ENCODE data around the gene SH3GL1.

The SH3GL1 gene

DNA sequence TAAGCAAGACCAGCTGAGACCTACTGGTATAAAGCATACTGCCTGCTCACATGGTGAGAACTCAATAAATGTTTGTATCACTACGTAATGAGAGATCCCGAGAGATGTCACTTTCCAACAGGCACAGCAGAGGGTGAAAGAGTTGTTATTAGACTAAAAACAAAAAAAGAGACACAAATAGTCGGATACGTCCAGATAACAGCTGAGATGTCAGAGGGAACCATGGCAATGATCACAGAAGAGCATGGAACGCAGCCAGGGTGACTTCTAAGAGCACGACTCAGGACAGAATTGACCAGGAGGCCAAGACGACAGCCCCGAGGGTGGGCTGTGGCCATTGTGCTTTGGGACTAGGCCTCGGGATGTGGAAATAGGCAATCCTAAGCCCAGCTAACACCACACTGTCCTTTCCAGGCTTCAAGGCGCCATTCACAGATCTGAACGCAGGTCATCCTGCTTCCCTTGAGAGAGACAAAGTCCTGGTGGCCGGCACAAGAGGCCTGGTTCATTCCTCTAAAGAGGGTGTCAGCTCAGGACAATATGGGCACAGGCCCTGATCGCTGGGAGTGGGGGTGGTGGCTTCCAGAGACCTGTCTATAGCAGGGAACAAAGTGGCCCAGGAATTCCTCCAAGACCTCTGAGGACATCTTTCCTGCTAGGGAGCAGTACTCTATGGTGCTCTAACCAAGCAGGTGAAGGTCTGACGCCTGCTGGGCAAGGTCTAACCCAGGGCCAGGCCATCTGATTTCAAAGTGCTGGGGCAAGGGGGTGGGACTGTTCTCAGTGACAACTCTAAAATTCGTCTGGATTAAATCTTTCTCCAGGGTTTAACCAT, 3.2 kb downstream of the SH3GL1 start:
- DNase-seq, result no peak

DNA sequence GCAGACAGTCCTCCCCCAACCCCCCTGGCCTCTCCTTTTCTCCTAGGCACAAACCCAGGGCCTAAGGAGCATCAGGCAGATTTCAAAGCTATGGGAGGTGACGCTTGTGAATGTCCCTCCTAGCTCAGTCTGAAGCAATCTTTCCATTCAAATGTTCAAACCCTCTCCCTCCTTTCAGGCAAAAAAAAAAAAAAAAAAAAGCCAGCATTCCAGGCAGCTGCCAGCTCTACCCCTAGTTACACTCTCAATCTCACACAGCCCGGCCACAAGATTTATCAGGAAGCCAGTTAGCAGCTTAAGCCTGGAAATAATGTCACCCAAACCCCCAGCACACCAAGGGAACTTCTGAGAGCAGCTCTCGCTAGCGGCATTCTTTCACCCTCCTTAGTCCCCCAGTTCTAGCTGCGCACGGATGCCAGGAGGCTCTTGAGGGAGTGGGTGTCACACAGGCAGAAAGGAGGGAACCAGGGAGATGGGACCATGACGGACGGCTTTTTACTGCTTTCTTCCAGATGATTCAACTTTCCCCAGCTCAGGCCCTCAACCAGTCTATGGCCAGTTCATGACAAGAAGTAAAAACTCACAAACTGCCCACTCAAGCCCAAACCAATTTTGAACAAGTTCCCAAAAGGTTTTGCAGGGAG, 6.3 kb downstream of the SH3GL1 start:
- no peak for DNase-seq

DNA sequence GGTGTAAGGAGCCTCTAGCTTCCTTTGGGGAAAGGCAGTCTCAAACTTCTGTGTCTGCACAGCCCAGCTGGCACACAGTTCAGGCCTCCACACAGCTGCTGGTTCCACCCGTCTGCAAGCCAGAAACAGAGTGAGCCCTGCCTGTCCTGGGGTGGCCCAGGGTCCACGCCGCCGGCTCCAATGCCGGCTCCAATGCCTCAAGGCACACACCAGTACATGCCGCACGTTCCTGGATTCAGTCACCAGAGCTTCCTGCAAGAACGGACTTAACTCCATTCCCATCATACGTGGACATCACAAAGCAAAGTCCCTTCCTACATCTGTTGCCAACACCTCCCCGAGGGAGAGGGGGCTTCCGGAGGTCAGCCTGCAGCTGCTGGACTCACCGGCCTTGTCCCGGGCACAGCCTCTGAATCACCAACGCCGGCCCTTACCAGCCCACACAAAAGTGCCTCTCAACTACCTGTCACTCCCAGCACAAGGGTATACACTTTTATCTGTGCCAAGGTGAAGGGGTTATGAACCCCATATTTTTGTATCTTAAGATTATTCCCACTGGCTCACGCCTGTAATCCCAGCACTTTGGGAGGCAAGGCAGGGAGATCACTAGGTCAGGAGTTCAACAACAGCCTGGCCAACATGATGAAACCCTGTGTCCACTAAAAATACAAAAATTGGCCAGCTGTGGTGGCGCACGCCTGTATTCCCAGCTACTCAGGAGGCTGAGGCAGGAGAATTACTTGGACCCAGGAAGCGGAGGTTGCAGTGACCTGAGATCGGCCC, 8.5 kb downstream of the SH3GL1 start:
- DNase-seq, result no peak

DNA sequence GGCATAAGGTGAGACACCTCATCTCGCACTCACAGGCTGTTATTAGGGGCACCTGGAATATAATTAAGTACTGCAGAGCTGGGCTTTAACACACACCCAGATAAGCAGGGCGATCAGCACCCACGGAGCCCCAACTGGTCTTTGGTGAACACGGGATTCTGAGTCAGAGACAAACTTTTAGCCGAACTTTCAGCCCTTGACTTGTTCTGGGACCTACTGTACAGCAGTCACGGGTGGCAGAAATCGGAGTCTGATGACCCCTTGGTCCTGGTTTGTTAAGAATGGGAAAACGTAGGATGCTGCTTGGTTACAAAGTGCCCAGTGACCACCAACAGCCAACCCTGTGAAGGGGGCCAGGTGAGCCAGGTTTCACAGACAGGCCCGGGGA, 9.0 kb downstream of the SH3GL1 start:
- no peak for DNase-seq

DNA sequence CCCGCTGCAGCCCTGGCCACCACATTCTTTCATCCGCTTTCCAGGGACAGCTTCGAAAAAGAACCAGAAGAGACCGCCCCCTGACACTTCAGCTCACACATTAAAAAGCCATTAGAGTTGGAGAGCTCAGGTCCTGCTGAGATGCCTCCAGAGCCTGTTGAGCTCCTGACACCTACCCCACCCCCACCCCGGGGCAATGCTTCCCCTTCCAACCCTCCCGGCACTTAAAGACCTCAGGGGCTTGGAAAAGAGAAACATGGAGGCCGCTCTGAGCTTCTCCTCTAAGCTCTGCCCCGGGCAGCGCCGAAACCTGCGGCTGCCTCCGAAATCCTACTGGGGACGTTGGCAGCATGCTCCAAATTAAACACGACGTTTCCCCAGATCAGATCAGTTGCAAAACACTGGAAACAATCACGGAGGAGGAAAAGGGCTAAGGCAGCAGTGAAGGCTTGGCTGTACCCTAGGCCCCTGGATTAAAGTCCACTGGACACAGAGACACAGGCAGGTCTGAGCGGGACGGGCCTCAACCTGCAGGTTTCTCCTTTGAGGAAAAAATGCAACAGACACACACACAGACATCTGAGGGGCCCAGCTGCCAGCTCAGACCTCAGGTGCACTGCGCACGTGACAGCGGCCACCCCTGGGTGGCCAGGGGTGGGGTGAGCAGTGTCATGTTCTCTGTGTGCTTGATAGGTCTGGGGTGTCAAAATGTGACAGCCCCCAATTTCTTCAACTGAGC, 9.6 kb downstream of the SH3GL1 start:
- no peak for DNase-seq

DNA sequence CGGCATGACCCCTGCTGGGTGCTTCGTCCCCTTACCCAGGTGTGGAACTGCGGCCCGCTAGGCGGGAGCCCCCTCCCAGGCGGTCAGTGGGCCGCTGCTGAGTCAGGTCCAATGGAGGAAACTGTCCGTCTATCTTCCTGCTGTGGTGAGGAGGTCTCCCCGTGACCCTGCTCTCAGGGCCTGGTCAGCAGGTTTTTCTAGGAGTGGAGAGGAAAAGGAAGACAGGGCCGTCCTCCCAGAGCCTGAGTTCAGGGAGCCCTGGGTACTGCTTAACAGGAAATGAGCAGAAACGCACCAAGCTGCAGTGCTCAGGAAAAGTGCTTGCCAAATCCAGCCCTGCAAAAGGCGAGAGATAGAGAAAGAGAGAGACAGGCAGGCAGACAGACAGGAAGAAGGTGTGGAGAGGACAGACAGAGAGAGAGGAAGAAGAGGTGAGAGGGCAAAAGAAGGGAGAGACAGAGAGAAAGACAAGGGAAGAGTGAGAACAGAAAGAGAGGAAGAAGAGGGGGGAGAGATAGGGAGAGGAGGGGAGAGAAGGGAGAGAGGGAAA, 10.3 kb downstream of the SH3GL1 start:
- no peak for DNase-seq

DNA sequence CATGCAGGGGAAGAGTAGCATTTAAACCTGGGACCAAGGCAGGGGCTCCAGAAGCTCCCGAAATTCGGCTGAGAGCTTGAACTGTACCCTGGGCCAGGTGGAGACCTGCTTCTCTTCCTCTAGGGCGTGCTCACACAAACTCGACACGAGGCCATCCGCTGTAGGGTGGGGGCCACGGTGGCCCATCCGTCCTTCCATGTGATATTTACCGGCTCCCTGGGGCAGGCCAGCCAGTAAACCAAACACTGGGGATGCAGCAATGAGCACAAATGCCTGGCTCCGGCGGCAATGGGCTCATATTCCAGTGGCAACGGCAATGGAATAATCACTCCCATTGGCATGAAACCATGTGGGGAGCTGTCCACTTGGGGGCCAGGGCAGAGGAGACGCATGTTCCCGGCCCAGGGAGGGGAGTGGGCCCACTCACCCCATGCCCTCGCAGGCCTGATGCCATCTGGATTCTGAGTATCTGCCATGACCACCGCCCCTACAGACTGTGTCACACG, 10.8 kb downstream of the SH3GL1 start:
- DNase-seq, result no peak

DNA sequence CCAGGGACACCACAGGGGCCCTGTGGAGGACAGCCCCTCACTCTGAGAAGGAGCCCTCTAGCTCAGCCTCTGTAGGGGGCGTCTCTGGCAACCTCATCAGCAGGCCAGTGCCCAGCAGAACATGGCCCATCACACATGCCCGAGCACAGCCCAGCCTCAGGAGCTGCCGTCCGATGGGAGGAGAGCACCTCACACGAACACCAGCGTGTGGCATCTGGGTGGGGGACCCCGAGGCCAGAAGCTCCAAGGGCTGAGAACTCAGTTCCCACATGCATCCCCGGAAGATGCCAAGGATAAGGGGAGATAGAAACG, 11.3 kb downstream of the SH3GL1 start:
- DNase-seq, result no peak

DNA sequence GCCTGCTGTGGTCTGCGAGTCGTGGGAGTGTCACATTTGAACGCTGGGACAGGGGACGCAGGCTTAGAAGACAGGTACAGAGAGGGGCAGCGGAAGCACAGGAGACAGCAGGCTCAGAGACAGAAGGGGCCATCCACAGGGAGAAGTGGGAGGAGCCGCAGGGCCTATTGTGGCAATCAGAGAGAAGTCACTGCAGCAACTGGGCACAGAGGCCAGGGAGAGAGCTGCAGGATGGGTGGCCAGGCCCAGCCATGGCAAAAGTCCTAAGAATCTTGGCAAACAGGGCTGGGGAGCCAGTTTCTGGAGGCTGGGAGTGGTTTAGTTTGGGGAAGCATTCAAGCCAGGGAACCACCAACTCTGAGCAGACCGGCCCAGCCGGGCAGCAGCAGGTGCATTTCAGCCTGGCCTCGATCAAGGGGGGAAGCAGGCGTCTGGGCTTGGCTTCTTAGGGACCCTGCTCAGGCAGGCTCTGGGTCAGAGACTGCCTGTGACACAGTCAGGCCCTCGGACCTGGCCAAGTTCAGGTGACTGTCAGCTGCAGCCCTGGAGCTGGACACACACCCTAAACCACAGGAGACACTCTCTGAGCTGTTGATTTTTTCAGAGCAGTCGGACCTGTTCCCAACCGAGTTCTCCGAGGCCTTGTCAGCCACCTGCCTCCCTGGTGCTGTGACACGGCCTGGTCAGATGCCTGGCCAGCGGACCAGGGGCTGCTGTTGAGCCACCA, 11.8 kb downstream of the SH3GL1 start:
- no peak for DNase-seq

DNA sequence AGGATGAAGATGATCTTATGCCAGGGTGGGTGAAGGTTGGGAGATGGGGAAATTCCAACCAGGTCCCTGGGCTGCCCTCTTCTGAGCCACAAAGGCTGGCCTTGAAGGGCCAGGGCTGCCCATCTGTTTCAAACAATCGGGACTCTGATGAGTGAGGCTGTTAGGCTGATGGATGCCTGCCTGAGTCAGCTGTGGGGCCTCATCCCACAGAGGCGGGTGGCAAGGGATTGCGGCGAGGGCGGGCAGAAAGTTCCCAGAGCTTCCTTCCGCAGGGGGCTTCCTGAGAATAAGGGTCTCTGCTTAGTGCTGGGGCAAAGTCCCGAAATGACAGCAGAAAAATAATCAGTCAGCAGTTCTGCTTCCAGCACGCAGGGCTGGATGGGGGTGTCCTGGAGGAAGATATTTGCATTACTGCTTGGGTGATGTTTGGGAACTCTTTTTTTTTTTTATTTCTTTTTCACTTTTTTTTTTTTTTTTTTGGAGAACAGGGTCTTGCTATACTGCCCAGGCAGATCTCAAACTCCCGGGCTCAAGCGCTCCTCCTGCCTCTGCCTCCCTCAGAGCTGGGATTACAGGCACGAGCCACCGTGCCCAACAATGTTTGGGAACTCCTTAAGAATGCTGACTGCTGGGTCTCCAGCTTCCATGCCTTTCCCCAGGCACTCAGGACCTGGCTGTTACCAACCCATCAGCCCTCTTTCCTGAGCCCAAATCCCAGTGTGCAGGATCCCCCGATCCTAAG, 14.1 kb downstream of the SH3GL1 start:
- no peak for DNase-seq

DNA sequence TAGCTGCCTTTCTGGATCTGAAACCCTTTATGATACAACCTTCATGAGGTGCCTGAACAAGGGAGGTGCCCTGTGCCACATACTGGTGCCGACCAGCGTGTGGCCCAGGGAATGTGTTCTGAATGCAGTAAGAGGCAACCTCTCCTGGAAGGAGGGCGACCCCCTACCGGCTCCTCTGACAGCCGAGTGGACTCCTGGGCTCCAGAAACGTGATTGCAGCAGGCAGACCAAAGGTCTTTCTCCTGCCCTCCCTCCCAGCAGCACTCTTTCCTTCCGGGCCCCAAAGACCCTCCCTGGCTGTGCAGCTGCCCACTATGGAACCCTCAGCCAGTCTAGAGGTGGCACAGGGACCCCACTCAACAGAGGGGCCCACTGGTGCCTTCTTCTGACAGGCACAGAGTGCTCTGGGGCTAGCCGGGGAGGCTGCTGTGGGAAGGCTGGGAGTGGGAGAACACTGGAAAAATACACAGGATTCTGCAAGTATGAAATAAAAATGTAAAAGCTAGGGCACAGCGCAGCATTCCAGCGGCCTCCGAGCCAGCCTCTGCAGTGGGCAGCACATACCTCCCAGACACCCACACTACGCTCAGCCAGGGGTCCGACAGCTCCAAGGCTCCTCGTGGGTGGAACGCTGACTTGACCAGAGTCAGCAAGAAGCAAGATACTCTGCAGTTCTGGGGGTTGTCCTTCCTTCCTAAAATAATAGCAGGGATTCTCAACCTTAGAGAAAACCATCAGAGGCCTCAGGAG, 14.9 kb downstream of the SH3GL1 start:
- no peak for DNase-seq

DNA sequence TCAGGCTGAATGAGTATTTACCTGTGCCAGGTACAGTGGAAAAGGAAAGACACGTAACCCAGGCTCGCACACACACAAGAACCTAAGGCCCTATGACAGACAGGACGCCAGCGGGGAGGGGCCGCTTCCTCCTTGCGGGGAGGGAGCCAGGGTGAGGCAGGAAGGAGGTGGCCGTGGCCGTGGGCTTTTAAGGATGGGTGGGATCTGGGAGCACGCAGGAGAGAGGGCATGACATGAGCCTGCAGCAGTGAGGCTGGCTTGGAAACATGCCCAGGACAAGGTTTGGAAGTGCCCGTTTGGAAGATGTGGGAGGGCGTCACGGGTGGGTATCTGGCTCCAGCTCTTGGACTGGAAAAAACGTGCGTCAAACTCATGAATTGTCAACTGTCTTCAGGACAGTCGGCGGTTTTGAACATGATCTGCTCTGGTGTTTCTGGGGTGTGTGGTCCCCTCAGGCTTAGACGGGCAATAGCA, 20.1 kb downstream of the SH3GL1 start:
- no peak for DNase-seq

DNA sequence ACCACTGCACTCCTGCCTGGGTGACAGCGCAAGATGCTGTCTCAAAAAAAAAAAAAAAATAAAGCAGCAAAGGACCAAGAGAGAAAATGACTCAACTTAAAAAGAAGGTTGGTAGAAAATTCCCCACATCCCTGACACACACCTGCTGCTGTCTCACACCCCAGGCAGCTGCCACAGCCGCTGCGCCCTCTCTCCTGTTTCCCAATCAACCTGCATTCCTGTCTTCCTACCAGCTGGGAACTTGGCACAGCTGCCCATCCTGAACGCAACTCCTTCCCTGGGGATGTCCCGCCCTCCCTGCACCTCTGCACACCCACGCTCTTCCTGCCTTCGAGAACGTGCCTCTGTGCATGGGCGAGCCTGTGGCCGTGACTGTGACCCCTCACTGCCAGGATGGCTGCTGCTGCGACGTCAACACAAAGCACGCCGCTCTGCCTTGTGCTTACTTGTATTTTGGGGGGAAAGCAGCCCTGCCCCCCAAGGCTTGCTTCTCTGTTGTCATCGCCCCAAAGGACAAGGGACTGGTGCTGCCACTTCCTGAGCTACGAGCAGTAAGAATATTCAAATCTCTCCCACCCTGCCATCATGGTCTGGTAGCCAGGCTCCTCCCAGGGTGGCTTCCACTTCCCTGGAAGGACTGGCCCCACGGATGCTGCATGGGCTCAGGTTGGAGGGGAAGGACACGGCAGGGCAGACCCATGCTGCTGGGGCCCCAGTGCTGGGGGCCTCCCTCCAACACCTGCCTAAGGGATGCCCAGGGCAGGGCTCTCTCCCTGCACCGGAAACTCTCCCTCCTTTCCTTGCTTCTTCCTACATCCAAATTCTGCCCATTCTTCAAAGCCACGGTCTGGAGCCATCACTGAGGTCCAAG, 20.7 kb downstream of the SH3GL1 start:
- DNase-seq, result no peak

DNA sequence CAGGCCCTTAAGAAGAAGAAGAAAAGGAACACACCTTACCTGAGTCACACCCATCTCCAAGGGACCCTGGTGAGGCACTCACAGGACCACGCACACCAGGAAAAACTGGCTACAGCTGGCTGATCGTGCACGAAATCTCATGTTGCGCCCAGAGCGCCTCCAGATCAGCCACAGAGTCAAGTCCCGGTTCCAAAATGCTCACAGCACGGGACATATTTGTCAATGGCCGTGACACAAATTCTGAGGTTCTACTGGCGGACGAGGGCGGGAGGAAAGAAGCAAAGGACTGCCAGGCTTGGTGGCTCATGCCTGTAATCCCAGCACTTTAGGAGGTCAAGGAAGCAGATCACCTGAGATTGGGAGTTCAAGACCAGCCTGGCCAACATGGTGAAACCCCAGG, 21.5 kb downstream of the SH3GL1 start:
- DNase-seq, result no peak

DNA sequence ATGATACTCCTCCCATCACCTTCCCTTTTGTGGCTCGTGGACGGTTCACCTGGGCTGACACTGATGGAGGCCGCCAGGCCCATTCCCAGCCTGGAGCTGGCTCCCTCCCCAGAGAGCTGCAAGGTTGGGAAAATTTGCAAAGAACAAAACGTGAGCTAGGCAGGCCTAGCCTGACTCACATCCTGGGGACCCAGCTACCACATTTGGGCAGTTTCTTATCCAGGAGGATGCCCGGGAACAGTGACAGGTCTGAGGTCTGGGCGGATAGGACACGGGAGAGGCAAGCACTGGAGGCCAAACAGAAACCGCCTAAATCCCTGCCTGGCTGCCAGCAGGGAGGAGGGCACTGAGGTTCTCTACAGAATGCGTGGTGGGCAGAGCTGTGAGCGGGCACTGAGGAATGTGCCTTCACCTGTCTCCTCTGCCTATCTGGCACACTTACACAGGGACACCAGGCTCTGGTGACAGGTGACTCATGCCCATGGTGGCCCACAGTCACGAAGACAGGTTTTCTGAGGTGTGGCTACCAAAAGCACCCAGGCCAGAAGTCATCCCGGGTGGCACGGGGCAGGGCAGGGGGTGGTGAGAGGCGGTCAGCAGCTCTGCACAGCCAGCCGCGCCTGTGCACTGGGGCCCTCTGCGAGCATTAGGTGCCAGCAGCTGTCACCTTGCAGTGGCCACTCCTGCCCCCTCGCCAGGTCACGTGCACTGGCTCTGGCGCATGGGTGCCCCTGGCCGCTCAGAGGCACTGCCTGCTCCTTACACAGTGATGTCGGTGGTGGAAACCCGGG, 23.2 kb downstream of the SH3GL1 start:
- DNase-seq, result no peak

DNA sequence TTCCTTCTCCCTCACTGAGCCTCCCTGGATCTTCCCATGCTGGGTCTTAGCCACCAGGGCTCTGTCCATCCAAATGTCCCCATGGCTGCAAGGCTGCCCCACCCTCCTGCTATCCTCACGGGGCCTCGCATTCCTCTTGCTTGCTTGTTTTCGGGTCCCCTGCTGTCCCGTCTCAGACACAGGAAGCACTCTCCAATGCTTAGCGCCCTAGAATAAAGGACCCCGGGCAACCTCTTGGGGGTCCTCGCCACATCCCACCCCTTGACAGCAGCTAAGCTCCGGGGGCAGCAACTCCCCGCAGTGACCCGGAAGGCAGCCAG, 23.7 kb downstream of the SH3GL1 start:
- DNase-seq, result no peak

DNA sequence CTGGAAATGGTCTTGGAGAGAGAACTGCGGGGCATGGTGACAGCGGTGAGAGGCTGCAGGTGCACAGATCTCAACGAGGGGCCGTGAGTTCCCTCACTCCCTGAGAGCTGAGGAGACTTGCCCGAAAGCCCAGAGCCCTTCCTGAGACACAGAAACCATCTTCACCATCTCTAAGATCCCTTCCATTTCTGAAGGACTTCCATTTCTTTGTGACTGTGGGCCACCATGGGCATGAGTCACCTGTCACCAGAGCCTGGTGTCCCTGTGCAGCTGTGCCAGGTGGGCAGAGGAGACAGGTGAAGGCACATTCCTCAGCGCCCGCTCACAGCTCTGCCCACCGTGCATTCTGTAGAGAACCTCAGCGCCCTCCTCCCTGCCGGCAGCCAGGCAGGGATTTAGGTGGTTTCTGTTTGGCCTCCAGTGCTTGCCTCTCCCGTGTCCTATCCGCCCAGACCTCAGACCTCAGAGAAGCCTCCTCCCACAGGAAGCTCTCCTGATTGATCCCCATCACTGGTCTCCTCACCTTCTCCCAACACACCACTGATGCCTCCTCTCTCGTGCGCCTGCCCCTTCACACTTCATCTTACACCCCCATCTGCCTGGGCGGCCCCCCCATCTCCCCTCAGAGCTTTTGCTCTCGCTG, 24.2 kb downstream of the SH3GL1 start:
- DNase-seq, result no peak

Data from MV-4-11 (cell line).